DMS114 treated with DMSO at 0.1 percent for 48 hours (cell line): ENCODE measurements around the gene GNAI3.

Source experiments
- DNase-seq: peaks from one replicate; lab custom pipeline; 2025; ENCODE audit not compliant: unreplicated experiment; lab: John Stamatoyannopoulos, UW

GNAI3 gene

GRCh38 chr1:109634771-109635750 lies 86.6 kb downstream of the GNAI3 start:
- no peak for DNase-seq

GRCh38 chr1:109635862-109636200 lies 87.4 kb downstream of the GNAI3 start:
- DNase-seq, result no peak

- DNase-seq, result no peak
These were observed 88.0 kb downstream of the GNAI3 start for GRCh38 chr1:109636201-109636952.

- no peak for DNase-seq
These were observed 89.0 kb downstream of the GNAI3 start for GRCh38 chr1:109637446-109637845.

GRCh38 chr1:109639063-109639840 lies 90.8 kb downstream of the GNAI3 start:
- DNase-seq, result no peak

- DNase-seq, result no peak
These were observed 91.4 kb downstream of the GNAI3 start for GRCh38 chr1:109639841-109640184.

GRCh38 chr1:109640285-109640865 lies 92.0 kb downstream of the GNAI3 start:
- peak; percentile 54 for DNase-seq

GRCh38 chr1:109641078-109641740 lies 92.8 kb downstream of the GNAI3 start:
- DNase-seq, result no peak

GRCh38 chr1:109641861-109642260 lies 93.4 kb downstream of the GNAI3 start:
- DNase-seq, result no peak

GRCh38 chr1:109642626-109643025 lies 94.2 kb downstream of the GNAI3 start:
- DNase-seq, result no peak

GRCh38 chr1:109643385-109644230 lies 95.2 kb downstream of the GNAI3 start:
- no peak for DNase-seq

GRCh38 chr1:109644670-109645069 lies 96.3 kb downstream of the GNAI3 start:
- DNase-seq, result no peak

- DNase-seq, result peak; percentile 62
These were observed 101.1 kb downstream of the GNAI3 start for GRCh38 chr1:109649491-109649914.

- DNase-seq, result no peak
These were observed 102.2 kb downstream of the GNAI3 start for GRCh38 chr1:109650609-109651008.

- no peak for DNase-seq
These were observed 104.0 kb downstream of the GNAI3 start for GRCh38 chr1:109652402-109652801.

- no peak for DNase-seq
These were observed 104.9 kb downstream of the GNAI3 start for GRCh38 chr1:109653306-109653705.

GRCh38 chr1:109654519-109654918 lies 106.1 kb downstream of the GNAI3 start:
- DNase-seq, result no peak

- peak; percentile 71 for DNase-seq
These were observed 107.5 kb downstream of the GNAI3 start, which contains the start of gene GSTM4 for GRCh38 chr1:109655615-109656519. GSTM4 (plus strand) TSS chr1:109656099; CDS start chr1:109656390, 291 bp downstream.
